ENCODE data around the gene PPP1R12B.

DNA sequence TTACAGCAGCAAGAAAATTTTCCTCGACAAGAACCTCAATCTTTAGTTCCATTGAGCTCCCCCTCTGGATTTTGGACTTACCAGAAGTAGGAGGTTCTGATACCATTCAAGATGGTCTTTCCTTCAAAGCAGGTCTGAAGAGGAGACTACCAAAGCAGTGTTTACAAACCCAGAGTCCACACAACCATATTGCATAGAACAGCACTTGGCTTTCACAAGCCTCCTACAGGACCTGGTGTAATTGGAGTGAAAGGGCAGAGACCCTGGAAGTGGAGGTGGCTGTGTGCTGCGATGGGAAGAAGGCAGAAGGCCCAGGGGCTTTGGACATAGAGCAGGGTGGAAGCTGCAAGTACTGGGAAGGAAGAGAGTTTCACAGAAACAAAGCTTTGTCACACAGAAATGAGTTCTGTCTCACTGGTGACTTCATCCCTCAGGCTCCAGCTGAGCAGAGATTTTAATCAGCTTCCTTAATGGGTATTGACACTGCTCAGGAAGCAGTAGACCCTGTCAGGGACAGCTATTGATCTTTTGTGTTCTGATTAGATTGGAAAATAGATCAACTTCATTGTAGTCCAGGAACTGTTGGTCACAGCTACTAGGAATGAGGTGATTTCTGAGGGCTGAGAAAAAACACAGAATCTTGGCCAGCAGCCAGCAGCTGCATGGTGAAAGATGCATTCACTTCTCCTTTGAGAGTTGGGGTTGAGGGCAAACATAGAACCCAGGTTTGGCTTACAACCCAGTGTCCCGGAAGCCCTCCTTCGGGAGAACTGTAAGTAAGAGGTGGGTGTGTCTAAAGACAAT is 237.7 kb downstream of the PPP1R12B start:
- TF ChIP-seq, protein P1, sequence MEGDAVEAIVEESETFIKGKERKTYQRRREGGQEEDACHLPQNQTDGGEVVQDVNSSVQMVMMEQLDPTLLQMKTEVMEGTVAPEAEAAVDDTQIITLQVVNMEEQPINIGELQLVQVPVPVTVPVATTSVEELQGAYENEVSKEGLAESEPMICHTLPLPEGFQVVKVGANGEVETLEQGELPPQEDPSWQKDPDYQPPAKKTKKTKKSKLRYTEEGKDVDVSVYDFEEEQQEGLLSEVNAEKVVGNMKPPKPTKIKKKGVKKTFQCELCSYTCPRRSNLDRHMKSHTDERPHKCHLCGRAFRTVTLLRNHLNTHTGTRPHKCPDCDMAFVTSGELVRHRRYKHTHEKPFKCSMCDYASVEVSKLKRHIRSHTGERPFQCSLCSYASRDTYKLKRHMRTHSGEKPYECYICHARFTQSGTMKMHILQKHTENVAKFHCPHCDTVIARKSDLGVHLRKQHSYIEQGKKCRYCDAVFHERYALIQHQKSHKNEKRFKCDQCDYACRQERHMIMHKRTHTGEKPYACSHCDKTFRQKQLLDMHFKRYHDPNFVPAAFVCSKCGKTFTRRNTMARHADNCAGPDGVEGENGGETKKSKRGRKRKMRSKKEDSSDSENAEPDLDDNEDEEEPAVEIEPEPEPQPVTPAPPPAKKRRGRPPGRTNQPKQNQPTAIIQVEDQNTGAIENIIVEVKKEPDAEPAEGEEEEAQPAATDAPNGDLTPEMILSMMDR (conservative IDR thresholded peaks at IDR 0.05; ENCODE audit: low read depth in 2 of 2): no peak
- no peak for TF ChIP-seq EZH2 (IDR thresholded peaks at IDR 0.05; ENCODE audit: low read depth, unreplicated experiment)
